ENCODE data around the gene TOR1AIP1.

TOR1AIP1 gene

DNA sequence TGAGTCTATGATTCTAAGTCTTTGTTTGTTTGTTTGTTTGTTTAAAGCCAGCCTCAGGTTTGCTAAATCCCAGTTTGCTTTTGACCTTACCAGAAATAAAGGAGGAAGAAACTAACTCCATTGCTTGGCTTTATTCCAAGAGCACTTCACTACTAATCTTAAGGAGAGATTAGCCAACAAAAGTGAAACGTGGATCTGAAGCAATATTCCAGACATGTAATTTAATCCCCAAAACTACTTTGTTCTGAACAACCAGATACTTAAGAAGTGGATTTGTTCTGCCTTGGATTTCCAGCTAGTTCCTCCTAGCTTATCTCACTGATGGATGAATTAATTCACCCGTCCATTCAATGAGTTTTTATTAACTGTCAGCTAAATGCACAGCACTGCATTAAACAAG, 56.7 kb downstream of the TOR1AIP1 start (continued):
- TF ChIP-seq ZSCAN4 (tag by site-specific recombination; IDR thresholded peaks at IDR 0.05) (no peak), ZNF366 (tag by site-specific recombination; conservative IDR thresholded peaks at IDR 0.05) (0 out of 2 replicates have a peak, but pooled peaks have one; percentile 30), ZBTB7A (tag by site-specific recombination; IDR thresholded peaks at IDR 0.05; ENCODE audit: low read depth) (no peak), KLF1 (tag by site-specific recombination; IDR thresholded peaks at IDR 0.05) (no peak), MYNN (tag by site-specific recombination; IDR thresholded peaks at IDR 0.05; ENCODE audit: borderline replicate concordance) (no peak), ZBTB20 (tag by site-specific recombination; IDR thresholded peaks at IDR 0.05) (no peak), SP2 (tag by site-specific recombination; IDR thresholded peaks at IDR 0.05) (no peak), GLIS2 (tag by site-specific recombination; IDR thresholded peaks at IDR 0.05) (no peak), ZNF596 (tag by site-specific recombination; IDR thresholded peaks at IDR 0.05) (no peak), ZNF16 (tag by site-specific recombination; IDR thresholded peaks at IDR 0.05; ENCODE audit: low read depth) (no peak), ZNF544 (tag by site-specific recombination; IDR thresholded peaks at IDR 0.05) (no peak), PATZ1 (tag by site-specific recombination; IDR thresholded peaks at IDR 0.05) (no peak), ZNF548 (tag by site-specific recombination; IDR thresholded peaks at IDR 0.05) (no peak), MEIS1 (CRISPR knock-in tag; IDR thresholded peaks at IDR 0.05; ENCODE audit: borderline replicate concordance) (no peak), ZNF202 (tag by site-specific recombination; IDR thresholded peaks at IDR 0.05; ENCODE audit: borderline replicate concordance) (no peak), ZFHX2 (tag by site-specific recombination; conservative IDR thresholded peaks at IDR 0.05) (no peak), ZNF529 (tag by site-specific recombination; IDR thresholded peaks at IDR 0.05; ENCODE audit: insufficient replicate concordance) (no peak), ZNF560 (tag by site-specific recombination; IDR thresholded peaks at IDR 0.05; ENCODE audit: borderline replicate concordance) (no peak), ZBTB10 (tag by site-specific recombination; IDR thresholded peaks at IDR 0.05) (no peak), ZNF843 (tag by site-specific recombination; IDR thresholded peaks at IDR 0.05) (peak; percentile 94), ZNF112 (tag by site-specific recombination; IDR thresholded peaks at IDR 0.05) (no peak), OVOL3 (tag by site-specific recombination; IDR thresholded peaks at IDR 0.05) (peak; percentile 53; the same call in 1 of the 2 replicates), EGR2 (tag by site-specific recombination; IDR thresholded peaks at IDR 0.05; ENCODE audit: low read depth) (no peak), KLF7 (tag by site-specific recombination; IDR thresholded peaks at IDR 0.05; ENCODE audit: borderline replicate concordance) (no peak), SP7 (tag by site-specific recombination; IDR thresholded peaks at IDR 0.05) (peak; percentile 71), HOXA7 (CRISPR knock-in tag; IDR thresholded peaks at IDR 0.05; ENCODE audit: borderline replicate concordance) (no peak), ZNF214 (tag by site-specific recombination; IDR thresholded peaks at IDR 0.05; ENCODE audit: borderline replicate concordance) (no peak)
- TF ChIP-seq, protein P1, sequence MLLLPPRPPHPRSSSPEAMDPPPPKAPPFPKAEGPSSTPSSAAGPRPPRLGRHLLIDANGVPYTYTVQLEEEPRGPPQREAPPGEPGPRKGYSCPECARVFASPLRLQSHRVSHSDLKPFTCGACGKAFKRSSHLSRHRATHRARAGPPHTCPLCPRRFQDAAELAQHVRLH (tag by site-specific recombination; IDR thresholded peaks at IDR 0.05): peak; percentile 20; the same call in 1 of the 2 replicates
- TF ChIP-seq, protein P2, sequence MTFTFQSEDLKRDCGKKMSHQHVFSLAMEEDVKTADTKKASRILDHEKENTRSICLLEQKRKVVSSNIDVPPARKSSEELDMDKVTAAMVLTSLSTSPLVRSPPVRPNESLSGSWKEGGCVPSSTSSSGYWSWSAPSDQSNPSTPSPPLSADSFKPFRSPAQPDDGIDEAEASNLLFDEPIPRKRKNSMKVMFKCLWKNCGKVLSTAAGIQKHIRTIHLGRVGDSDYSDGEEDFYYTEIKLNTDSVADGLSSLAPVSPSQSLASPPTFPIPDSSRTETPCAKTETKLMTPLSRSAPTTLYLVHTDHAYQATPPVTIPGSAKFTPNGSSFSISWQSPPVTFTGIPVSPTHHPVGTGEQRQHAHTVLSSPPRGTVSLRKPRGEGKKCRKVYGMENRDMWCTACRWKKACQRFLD (tag by site-specific recombination; IDR thresholded peaks at IDR 0.05): no peak
- TF ChIP-seq, protein P3, sequence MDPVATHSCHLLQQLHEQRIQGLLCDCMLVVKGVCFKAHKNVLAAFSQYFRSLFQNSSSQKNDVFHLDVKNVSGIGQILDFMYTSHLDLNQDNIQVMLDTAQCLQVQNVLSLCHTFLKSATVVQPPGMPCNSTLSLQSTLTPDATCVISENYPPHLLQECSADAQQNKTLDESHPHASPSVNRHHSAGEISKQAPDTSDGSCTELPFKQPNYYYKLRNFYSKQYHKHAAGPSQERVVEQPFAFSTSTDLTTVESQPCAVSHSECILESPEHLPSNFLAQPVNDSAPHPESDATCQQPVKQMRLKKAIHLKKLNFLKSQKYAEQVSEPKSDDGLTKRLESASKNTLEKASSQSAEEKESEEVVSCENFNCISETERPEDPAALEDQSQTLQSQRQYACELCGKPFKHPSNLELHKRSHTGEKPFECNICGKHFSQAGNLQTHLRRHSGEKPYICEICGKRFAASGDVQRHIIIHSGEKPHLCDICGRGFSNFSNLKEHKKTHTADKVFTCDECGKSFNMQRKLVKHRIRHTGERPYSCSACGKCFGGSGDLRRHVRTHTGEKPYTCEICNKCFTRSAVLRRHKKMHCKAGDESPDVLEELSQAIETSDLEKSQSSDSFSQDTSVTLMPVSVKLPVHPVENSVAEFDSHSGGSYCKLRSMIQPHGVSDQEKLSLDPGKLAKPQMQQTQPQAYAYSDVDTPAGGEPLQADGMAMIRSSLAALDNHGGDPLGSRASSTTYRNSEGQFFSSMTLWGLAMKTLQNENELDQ (tag by site-specific recombination; IDR thresholded peaks at IDR 0.05; ENCODE audit: low read depth): no peak

Measured in HEK293 (cell line).